Chondrocyte (in vitro differentiated cells): ENCODE measurements around the gene CABP4. TPM values are rescaled to one million over a fixed set of nuclear protein-coding genes. Genes with fewer than 3 reads are reported as not detected.
A peak's percentile ranks its signal among the peaks of the same experiment; 100 is the strongest.

Experiments
- DNase-seq: peaks from one replicate; pipeline ENCODE4 v3.0.0; 2021; ENCODE audit warnings: mixed read lengths, low spot score
- H3K27ac Mint-ChIP-seq: one replicate; pipeline ENCODE4 v1.8.0; 2021; ENCODE audit warnings: mild to moderate bottlenecking, moderate library complexity, mixed read lengths; ENCODE audit not compliant: unreplicated experiment
- H3K27me3 Mint-ChIP-seq: 2 replicates; pipeline ENCODE4 v1.8.0; 2021; ENCODE audit warnings: low read depth, mixed read lengths
- H3K36me3 Mint-ChIP-seq: 2 replicates; pipeline ENCODE4 v1.8.0; 2021; ENCODE audit warnings: low read depth, mixed read lengths
- H3K4me1 Mint-ChIP-seq: 2 replicates; pipeline ENCODE4 v1.8.0; 2021; ENCODE audit warnings: low read depth, mild to moderate bottlenecking, mixed read lengths
- H3K4me3 Mint-ChIP-seq: one replicate; pipeline ENCODE4 v1.8.0; 2021; ENCODE audit warnings: mild to moderate bottlenecking, moderate library complexity, mixed read lengths; ENCODE audit not compliant: unreplicated experiment
- H3K9me3 Mint-ChIP-seq: 2 replicates; pipeline ENCODE4 v1.8.0; 2021; ENCODE audit warnings: low read depth, mixed read lengths
- CTCF ChIP-seq: fragments of 200-600 bp; sonication (generic); IDR thresholded peaks from 2 replicates; pipeline ENCODE4 v1.5.0; 2021; ENCODE audit warnings: antibody characterized with exemption, mild to moderate bottlenecking, moderate library complexity
- total RNA-seq: library from RNA; stranded (reverse); gene quantifications from 3 replicates; pipeline ENCODE4 v1.2.1, GENCODE V29; 2021

CABP4 gene
- total RNA-seq, 1 donor from 2014 or later: not detected

- no peak for TF ChIP-seq CTCF
- no peak for DNase-seq
- peaks cover 11% of the 10 kb centered on the region for H3K27me3 Mint-ChIP-seq
- H3K4me1 Mint-ChIP-seq: no peaks in the 10 kb centered on the region
- H3K9me3 Mint-ChIP-seq: no peaks in the 10 kb centered on the region
- peaks cover 1% of the 10 kb centered on the region for H3K36me3 Mint-ChIP-seq
- no peak overlapping the region for H3K4me3 Mint-ChIP-seq
- H3K27ac Mint-ChIP-seq: no peak overlapping the region
Observed at GRCh38 chr11:67408437-67409200, 46.5 kb upstream of the CABP4 start.

GRCh38 chr11:67409261-67409666 is 45.9 kb upstream of the CABP4 start:
- peaks cover 11% of the 10 kb centered on the region for H3K27me3 Mint-ChIP-seq
- TF ChIP-seq CTCF: no peak
- DNase-seq: peak; percentile 87
- H3K36me3 Mint-ChIP-seq: peaks cover 1% of the 10 kb centered on the region
- no peaks in the 10 kb centered on the region for H3K4me1 Mint-ChIP-seq
- no peak overlapping the region for H3K4me3 Mint-ChIP-seq
- no peak overlapping the region for H3K27ac Mint-ChIP-seq
- H3K9me3 Mint-ChIP-seq: no peaks in the 10 kb centered on the region

DNA sequence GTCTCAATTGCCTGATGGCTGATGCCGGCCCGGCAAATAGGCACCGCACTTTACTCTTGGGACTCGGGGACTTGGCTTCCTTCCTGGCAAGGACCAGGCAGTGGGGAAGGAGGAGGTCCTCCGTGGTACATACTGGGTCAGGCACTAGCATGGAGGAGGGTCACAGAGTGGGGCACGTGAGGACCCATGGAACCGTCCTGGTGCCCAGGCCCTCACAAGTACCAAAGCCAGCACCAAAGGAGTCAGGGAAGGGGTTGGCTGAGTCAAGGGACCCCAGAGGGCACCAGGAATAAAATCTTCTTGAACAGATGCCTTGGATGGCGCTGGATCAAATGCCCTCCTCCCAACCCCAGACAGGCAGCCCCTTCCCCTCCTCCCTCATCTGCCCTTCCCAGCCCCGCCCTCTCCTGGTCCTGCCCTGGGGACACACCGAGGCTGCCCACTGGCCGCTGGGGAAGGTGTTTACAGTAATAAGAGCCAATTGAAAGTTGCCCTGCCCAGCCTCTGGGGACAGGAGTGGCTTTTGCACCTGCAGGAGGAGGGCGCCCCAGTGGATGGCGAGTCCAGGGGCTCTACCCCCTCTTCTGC is 45.3 kb upstream of the CABP4 start:
- Mint-ChIP-seq H3K4me3 (no peak overlapping the region), H3K36me3 (peaks cover 1% of the 10 kb centered on the region), H3K27me3 (peaks cover 11% of the 10 kb centered on the region), H3K27ac (no peak overlapping the region), H3K4me1 (no peaks in the 10 kb centered on the region), H3K9me3 (no peaks in the 10 kb centered on the region)
- DNase-seq: no peak
- no peak for TF ChIP-seq CTCF

DNA sequence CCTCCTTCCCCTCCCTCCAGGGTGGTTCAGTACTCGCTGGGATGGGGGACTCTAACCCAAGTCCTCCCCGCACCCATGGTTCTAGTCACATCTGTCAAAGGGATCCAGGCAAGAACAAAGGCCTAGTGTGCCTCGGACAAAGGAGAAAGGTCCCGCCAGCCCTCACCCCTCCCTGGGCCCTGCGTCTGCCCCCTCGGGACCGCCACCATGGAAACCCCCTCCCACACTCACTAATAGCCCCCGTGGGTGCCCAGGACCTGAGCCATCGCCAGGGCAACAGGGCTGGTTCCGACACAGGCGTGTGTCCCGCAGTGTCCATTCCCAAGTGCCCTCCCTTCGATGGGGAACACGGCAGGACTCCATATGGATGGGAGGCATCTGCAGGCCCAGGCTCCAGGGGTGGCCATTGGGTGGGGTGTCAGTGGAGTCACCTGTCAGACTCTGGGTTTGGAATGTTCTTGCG is 44.8 kb upstream of the CABP4 start:
- no peaks in the 10 kb centered on the region for H3K4me1 Mint-ChIP-seq
- H3K9me3 Mint-ChIP-seq: no peaks in the 10 kb centered on the region
- no peak for DNase-seq
- no peak for TF ChIP-seq CTCF
- H3K4me3 Mint-ChIP-seq: no peak overlapping the region
- H3K36me3 Mint-ChIP-seq: peaks cover 1% of the 10 kb centered on the region
- no peak overlapping the region for H3K27ac Mint-ChIP-seq
- H3K27me3 Mint-ChIP-seq: peaks cover 11% of the 10 kb centered on the region

- H3K9me3 Mint-ChIP-seq: no peaks in the 10 kb centered on the region
- peaks cover 3% of the 10 kb centered on the region for H3K4me1 Mint-ChIP-seq
- peaks cover 1% of the 10 kb centered on the region for H3K36me3 Mint-ChIP-seq
- no peak for DNase-seq
- H3K27me3 Mint-ChIP-seq: peaks cover 11% of the 10 kb centered on the region
- no peak overlapping the region for H3K27ac Mint-ChIP-seq
- no peak for TF ChIP-seq CTCF
- H3K4me3 Mint-ChIP-seq: no peak overlapping the region
Observed at GRCh38 chr11:67410984-67411784, 44.0 kb upstream of the CABP4 start.
